Sciatic nerve (tissue), 2 donors: Measurements from ENCODE around the gene TMEM139. TPM values are rescaled to one million over a fixed set of nuclear protein-coding genes. Genes with fewer than 3 reads are reported as not detected.
"Not testable (repeated sequence)": the region's sequence is repeated elsewhere in the genome, so short reads cannot be mapped to it uniquely, and the experiment has no call there.

Experiments used
- ATAC-seq: fragments of 200-7000 bp; cut with Tn5 transposase; one replicate; pipeline ENCODE4 v1.9.1; 2020; ENCODE audit warnings: mild to moderate bottlenecking, moderate library complexity
- DNase-seq: peaks from one replicate; pipeline ENCODE4 v3.0.0-alpha.2; 2020; ENCODE audit warnings: low spot score
- intact Hi-C: fragments of 100-400 bp; cut with DNase I; formaldehyde crosslinking; loops from one replicate; pipeline ENCODE4 v1.14.2; 2022
- total RNA-seq: library from RNA; stranded (reverse); fragmentation: NEBNext Ultra II Directional; extraction: Animal tissue kit (Norgen Biotek cat#: 25700); gene quantifications from one replicate; pipeline ENCODE4 v1.2.1, GENCODE V29; 2021
- donor health status: DM: no; HTN: no; CAD: no.
- donor health status: DM: no; HTN: no; CAD: no.

Gene TMEM139
- total RNA-seq, 1 donor from 2014 or later = 10.9 TPM

DNA sequence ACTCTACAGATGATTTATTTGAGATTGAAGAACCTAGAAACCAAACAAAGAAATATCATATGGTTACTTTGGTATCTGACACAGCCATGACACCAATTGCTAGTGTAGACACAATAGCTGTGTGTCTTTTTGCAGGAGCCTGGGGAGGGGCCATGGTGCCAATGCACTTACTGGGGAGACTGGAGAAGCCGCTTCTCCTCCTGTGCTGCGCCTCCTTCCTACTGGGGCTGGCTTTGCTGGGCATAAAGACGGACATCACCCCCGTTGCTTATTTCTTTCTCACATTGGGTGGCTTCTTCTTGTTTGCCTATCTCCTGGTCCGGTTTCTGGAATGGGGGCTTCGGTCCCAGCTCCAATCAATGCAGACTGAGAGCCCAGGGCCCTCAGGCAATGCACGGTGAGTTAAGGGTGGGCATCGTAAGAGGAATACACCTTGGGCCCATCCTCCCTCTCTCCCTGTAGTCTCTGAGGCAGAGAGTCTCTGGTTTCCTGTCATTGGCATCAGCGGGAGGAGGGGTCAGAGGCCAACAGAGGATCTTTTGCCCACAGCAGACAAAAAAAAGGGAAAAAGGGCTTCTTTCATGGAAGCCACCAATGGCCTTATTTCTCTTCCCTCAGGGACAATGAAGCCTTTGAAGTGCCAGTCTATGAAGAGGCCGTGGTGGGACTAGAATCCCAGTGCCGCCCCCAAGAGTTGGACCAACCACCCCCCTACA, 1.2 kb downstream of the TMEM139 start:
- intact Hi-C loops = no loop called here
- DNase-seq = no peak

DNA sequence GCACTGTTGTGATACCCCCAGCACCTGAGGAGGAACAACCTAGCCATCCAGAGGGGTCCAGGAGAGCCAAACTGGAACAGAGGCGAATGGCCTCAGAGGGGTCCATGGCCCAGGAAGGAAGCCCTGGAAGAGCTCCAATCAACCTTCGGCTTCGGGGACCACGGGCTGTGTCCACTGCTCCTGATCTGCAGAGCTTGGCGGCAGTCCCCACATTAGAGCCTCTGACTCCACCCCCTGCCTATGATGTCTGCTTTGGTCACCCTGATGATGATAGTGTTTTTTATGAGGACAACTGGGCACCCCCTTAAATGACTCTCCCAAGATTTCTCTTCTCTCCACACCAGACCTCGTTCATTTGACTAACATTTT, 1.7 kb downstream of the TMEM139 start:
- ATAC-seq (no peak), DNase-seq (no peak)
- intact Hi-C loops = no loop called here

More for the DNA sequence above, 1.2 kb downstream of the TMEM139 start:
- ATAC-seq = no peak

DNA sequence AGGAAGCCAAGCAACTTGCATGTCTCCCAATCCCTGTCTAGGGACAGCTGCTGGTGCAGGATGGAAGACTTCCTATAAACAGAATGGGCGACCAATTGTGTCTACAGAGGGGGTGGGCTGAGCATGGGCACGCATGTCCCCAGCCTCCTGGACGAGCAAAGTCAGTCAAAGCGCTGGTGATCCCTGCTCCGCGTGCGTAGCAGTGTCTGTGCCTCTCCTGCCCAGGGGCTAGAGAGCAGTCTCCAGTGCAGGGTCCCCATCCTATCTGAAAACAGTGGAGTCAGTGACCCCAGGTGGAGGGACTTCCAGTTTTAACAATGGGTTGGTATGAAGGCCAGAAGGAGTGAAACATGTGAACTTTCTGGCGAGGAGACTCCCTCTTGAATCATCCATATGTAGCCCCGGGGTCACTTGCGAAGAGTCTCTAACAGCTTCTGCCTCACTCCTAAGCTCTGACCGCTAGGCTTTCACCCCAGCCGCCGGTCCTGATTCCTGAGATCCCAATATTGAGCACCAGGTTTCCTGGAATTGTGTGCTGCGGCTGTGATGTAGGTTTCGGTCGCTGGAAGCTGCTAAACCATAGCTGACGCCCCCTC, 2.7 kb downstream of the TMEM139 start:
- ATAC-seq = no peak
- intact Hi-C loops = no loop called here
- no peak for DNase-seq

DNA sequence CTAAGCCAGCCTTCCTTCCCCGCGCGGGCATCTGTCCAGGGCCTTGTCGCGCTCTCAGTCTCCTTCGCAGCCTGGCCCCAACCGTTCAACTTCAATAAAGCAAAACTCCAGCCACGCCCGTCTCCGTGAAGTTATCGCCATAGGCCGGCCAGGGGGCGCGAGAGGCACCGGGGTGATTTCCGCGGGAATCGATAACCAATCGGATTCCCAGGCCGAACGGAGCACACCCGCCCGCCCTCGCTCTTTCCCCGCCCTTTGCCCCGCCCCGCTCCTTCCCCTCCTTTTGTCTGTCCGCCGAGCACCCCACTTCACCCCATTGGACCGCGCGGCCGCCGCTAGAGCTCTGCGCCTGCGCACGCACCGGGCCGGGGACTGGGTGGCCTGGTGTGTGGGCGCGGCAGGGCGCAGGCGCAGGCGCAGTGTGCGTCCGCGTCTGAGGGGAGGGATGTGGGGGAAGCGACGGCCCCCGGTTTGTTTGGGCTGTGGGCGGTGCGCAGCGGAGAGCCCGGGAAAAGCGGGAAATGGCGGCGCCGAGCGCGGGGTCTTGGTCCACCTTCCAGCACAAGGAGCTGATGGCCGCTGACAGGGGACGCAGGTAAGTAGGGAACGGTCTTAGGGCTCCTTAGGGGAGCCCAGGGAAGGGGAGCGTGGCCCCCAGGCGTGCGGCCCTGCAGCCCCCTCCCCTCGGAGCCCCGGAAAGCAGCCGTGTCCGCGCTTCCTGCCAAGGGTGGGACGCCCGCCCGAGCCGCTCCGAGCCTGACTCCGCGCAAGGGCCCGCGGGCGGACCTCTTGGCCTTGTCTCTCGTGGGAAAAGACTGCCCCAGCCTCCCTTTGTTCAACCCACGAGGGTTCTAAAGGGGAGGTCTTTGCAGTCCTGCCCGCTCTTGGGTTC, 3.4 kb downstream of the TMEM139 start, which contains the start of gene CASP2:
Gene CASP2, plus strand, starts transcription at position 417 of the 892 bp plus-strand sequence. Its CDS starts 105 bp downstream, at position 522.
- intact Hi-C loops = no loop called here
- DNase-seq (peak; percentile 99), ATAC-seq (peak; percentile 98)

DNA sequence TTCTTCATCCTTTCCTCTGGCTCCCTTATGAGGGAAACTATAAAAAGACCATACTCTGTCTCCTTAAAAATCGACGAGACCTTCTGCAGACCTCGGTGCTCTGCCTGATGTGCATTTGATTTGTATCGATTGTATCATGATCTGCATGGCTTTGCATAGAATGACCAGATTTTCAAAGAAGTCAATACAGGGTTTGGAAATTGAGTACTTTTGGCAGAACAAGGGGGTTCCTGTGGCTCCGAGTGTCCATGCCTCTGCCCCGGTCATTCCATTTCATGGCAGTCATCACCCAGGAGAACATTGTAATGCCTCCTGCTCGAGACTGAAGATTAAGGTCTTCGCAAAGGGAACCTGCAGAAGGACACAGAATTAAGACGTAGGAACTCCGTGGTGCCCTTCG, 4.1 kb downstream of the TMEM139 start:
- no peak for DNase-seq
- intact Hi-C loops = no loop called here
- no peak for ATAC-seq

DNA sequence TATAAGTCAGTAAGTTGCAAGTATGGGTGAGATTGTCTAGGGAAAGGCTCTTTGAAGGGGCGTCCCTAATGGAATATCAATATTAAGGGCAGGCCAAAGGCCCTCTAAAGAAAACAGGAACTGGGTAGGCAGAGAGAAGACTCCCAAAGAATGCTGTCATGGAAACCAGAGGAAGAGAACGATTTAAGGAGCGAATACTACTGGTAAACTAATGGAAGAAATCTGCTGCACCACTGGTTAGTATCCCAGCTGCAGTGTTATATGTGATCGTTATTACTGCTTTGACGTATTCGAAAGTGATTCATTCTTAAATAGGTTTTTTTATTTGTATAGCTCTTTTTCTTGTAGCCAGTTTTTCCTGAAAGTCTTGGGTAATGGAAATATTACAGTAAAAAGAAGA, 4.7 kb downstream of the TMEM139 start:
- DNase-seq = no peak
- no peak for ATAC-seq
- intact Hi-C loops = no loop called here

DNA sequence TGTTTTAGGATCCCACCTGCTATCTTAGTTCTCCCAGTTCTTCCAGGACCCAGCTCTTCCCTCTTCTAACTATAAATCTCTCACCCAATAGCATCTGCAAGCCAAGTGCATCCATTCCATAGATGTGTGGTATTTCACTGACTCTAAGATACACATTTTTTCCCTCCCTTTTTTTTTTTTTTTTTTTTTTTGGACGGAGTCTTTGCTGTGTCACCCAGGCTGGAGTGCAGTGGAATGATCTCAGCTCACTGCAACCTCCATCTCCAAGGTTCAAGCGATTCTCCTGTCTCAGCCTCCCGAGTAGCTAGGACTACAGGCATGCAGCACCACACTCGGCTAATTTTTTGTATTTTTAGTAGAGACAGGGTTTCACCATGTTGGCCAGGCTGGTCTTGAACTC, 5.1 kb downstream of the TMEM139 start:
- intact Hi-C loops, DNase-seq, ATAC-seq: not testable (repeated sequence)

DNA sequence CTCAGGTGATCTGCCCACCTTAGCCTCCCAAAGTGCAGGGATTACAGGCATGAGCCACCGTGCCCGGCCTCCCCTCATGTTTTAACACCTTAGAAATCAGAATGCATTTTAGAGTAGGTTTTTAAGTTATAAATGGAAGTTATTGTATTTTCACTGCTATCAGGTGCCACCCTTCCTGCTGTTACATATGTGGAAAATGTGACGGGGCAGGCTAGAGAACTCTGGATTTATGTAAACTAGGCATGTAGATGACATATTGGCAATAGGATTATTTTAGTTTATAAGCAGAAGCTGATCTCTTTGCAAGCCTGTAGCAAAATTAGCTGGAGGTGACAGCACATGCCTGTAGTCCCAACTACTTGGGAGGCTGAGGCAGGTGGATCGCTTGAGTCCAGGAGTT, 5.5 kb downstream of the TMEM139 start:
- intact Hi-C loops = no loop called here
- no peak for DNase-seq
- no peak for ATAC-seq

DNA sequence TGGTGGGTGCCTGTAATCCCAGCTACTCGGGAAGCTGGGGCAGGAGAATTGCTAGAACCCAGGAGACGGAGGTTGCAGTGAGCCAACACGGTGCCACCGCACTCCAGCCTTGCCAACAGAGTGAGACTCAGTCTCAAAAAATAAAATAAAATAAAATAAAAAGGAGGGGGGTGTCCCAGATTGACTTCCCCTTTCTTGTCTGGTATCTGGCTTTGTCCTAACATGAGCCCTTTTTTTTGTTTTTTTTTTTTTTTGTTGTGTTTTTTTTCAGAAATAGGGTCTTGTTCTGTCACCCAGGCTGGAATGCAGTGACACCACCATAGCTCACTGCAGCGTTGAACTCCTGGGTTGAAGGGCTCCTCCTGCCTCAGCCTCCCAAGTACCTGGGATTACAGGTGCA, 8.1 kb downstream of the TMEM139 start:
- ATAC-seq = no peak
- intact Hi-C loops = no loop called here
- no peak for DNase-seq

DNA sequence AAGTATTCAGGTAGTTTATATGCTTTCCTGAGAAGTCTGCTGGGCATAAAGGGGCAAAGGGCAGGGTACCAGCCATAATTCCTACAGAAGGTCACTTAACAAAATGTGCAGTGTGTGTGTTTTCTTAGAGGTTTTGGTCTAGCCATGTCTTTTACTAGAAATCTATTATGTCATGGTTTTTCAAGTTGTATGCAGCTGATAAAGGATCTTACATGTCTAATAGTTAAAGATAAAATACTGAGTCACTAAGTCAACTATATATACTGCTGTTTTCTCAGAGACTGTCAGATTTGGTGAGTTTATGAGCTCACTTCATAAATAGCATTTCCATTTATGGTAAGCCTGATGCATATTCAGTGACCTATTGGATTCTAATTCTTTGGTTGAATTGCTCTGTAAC, 11.1 kb downstream of the TMEM139 start:
- ATAC-seq (no peak), DNase-seq (no peak)
- intact Hi-C loops = no loop called here

DNA sequence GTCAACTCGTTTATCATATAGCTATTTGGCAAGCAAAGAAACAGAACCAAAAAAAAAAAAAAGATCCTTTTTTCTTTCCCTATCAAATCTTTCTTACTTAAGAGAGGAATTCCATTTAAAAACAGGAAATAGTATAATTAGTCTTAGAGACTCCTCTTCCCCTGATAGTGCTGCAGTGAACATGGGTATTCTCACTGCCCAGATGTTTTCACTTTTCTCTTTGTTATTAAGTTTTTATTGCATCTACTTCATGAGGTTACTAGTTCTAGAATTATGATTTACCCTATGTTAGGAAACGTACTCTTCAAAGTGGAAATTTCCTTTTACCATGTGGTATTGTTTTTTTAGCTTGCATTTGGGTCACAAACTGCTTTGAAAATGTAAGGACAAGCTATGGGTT, 11.9 kb downstream of the TMEM139 start:
- DNase-seq (no peak), ATAC-seq (no peak)
- intact Hi-C loops = no loop called here

DNA sequence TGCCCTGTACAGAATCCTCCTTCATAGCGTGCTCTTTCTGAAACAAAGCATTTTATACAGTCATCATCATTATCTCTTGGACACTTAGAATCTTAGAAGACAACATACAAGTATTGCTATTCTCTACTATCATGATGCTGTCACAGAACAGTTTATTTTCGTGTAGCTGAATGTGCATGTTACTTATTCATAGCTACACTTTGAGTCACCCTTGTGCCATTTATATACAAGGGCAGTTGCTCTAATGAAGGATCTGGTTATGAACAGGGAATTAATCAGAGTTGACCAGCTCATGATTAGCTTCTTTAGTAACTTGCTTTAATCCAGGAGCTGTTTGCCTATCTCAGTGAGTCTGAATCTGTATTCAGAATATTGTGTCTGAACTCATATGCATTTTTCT, 14.6 kb downstream of the TMEM139 start:
- ATAC-seq (no peak), DNase-seq (no peak)
- intact Hi-C loops = no loop called here

DNA sequence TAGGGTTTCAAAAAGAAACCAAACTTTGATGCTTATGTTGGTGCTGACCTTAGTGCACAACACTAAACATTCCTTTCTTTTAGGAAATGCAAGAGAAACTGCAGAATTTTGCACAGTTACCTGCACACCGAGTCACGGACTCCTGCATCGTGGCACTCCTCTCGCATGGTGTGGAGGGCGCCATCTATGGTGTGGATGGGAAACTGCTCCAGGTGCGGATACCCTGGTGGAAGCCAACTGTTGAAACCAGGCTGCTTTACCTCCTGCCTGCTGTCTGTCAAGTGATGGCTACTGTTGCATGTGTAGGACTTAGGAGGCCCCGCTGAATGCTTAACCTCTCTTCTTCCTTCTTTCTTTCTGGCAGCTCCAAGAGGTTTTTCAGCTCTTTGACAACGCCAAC, 15.1 kb downstream of the TMEM139 start:
- peak; percentile 48 for ATAC-seq
- intact Hi-C loops = loop anchor here (10.0 kb wide), 1 partner anchor 55 kb away; no protein-coding TSS in a partner anchor
- no peak for DNase-seq

DNA sequence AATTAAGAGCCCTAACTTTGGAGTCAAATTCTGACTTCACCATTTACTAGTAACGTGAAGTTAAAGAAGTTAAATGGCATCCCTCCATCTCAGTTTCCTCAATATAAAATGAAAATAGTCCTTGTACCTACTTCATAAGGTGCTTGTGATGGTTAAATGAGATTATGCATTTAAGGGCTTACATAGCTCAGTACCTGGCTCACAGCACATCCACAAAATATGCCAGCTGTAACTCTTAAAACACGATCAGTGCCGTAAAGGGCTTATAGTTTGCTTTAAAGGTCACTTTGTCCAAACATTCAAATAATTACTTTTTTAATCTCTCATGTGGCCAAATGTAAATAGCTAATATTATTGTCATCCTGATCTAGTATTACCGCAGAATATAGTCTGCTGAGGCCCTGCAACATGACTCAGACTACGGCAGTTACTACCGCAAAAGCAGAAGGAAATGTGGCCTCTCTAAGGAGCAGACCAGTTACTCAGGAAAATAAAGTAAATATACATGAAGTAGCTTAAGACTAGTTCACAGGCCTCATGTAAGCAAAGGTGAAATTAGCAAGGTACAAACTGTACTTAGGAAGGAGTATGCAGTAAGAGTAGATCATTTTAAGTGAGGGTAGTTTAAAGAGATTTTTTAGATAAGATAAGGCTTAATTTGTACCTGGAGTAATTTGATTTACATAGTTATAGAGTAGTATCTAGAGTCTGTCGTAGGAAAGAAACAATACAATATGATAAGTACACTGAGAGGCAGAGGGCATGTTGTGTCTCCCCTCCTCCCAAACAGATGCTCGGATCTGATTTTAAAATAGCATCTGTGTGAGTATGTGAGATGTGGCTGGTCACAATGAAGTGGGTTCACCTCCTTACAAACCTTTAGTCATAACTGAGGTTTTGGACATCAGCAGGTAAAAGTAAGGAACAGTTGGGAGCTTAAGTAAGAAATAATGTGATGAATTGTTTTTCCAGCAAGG, 16.5 kb downstream of the TMEM139 start:
- no peak for DNase-seq
- ATAC-seq = peak; percentile 60
- intact Hi-C loops = loop anchor here (10.0 kb wide), 1 partner anchor 56 kb away; no protein-coding TSS in a partner anchor

DNA sequence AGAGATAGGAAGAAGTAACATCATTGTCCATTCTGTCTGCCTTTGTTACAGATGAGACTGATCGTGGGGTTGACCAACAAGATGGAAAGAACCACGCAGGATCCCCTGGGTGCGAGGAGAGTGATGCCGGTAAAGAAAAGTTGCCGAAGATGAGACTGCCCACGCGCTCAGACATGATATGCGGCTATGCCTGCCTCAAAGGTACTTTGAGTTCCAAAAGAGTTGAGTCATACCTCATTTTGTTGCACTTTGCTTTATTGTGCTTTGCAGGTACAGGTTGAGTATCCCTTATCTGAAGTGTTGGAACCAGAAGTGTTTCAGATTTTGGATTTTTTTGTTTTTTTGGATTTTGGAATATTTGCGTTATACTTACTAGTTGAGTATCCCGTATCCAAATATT, 19.0 kb downstream of the TMEM139 start:
- ATAC-seq (no peak), DNase-seq (no peak)
- intact Hi-C loops = loop anchor here (10.0 kb wide), 1 partner anchor 59 kb away; no protein-coding TSS in a partner anchor

DNA sequence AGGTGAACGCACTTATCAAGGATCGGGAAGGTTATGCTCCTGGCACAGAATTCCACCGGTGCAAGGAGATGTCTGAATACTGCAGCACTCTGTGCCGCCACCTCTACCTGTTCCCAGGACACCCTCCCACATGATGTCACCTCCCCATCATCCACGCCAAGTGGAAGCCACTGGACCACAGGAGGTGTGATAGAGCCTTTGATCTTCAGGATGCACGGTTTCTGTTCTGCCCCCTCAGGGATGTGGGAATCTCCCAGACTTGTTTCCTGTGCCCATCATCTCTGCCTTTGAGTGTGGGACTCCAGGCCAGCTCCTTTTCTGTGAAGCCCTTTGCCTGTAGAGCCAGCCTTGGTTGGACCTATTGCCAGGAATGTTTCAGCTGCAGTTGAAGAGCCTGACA, 20.2 kb downstream of the TMEM139 start:
- intact Hi-C loops = loop anchor here (10.0 kb wide), 1 partner anchor 60 kb away; no protein-coding TSS in a partner anchor
- ATAC-seq = no peak
- DNase-seq = no peak

DNA sequence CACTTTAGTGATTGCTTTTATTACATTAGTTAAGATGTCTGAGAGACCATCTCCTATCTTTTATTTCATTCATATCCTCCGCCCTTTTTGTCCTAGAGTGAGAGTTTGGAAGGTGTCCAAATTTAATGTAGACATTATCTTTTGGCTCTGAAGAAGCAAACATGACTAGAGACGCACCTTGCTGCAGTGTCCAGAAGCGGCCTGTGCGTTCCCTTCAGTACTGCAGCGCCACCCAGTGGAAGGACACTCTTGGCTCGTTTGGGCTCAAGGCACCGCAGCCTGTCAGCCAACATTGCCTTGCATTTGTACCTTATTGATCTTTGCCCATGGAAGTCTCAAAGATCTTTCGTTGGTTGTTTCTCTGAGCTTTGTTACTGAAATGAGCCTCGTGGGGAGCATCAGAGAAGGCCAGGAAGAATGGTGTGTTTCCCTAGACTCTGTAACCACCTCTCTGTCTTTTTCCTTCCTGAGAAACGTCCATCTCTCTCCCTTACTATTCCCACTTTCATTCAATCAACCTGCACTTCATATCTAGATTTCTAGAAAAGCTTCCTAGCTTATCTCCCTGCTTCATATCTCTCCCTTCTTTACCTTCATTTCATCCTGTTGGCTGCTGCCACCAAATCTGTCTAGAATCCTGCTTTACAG, 20.8 kb downstream of the TMEM139 start:
- peak; percentile 89 for DNase-seq
- intact Hi-C loops = loop anchor here (10.0 kb wide), 1 partner anchor 61 kb away; no protein-coding TSS in a partner anchor
- peak; percentile 81 for ATAC-seq

DNA sequence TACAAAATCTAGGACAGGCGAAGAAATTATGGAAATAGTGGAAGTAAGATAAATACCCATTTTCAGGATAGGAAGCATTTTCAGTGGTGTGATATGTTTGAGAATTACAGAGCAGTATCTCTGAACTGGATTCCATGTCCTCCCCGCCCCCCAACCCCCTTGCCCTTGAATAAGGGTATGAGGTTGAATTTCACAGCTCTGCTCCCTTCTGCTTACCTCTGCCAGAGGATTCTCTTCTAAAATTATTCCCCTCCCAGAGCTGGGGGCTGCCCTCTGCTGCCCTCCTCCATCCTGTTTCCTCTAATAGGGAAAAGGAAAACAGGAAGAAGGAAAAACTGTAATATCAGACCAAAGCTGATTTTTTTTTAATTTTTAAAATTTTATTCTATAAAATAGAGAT, 23.9 kb downstream of the TMEM139 start:
- DNase-seq (no peak), ATAC-seq (no peak)
- intact Hi-C loops = loop anchor here (10.0 kb wide), 1 partner anchor 64 kb away; no protein-coding TSS in a partner anchor
